Keratinocyte (primary cell): ENCODE measurements around the gene TNFAIP6. TPM values are rescaled to one million over a fixed set of nuclear protein-coding genes. Genes with fewer than 3 reads are reported as not detected.
A peak's percentile ranks its signal among the peaks of the same experiment; 100 is the strongest.

Experiments
- DNase-seq: peaks from one replicate; pipeline ENCODE4 v3.0.0-alpha.2; 2011; ENCODE audit warnings: low read depth, missing footprints, low spot score
- FAIRE-seq: peaks from 2 replicates; lab custom pipeline; 2011; peaks lifted over from hg19 to GRCh38; lab: Jason Lieb, UNC
- H2AFZ ChIP-seq: 2 replicates; pipeline ENCODE4 v1.6.0; 2012; ENCODE audit warnings: low read length, control low read depth, inconsistent platforms; ENCODE audit not compliant: control insufficient read depth
- H3K27ac ChIP-seq: 2 replicates; pipeline ENCODE4 v1.5.1; 2011; ENCODE audit warnings: low read length; ENCODE audit not compliant: control insufficient read depth, insufficient read depth
- H3K27me3 ChIP-seq: 3 replicates; pipeline ENCODE4 v1.6.0; 2011; ENCODE audit warnings: low read length; ENCODE audit not compliant: control insufficient read depth, insufficient read depth; ENCODE audit errors: extremely low read depth
- H3K36me3 ChIP-seq, 2 experiments: 2 replicates in 1 of 2; 3 replicates in 1 of 2; pipeline ENCODE4 v1.5.1; 2011; ENCODE audit warnings: low read length in 2 of 2, mild to moderate bottlenecking in 1 of 2; ENCODE audit not compliant: control insufficient read depth in 2 of 2, insufficient read depth in 2 of 2; ENCODE audit errors: extremely low read depth in 1 of 2
- H3K4me1 ChIP-seq: 3 replicates; pipeline ENCODE4 v1.5.1; 2011; ENCODE audit warnings: low read length; ENCODE audit not compliant: control insufficient read depth, insufficient read depth; ENCODE audit errors: extremely low read depth
- H3K4me2 ChIP-seq: 3 replicates; pipeline ENCODE4 v1.6.0; 2011; ENCODE audit warnings: low read depth, low read length; ENCODE audit not compliant: control insufficient read depth, insufficient read depth; ENCODE audit errors: extremely low read depth
- H3K4me3 ChIP-seq, 3 experiments: fragments of 200-600 bp in 1 of 3; sonication (generic) in 1 of 3; 2 replicates in 2 of 3; 3 replicates in 1 of 3; pipeline ENCODE4 v1.5.1; 2011 to 2016; ENCODE audit warnings: low read length in 3 of 3, mild to moderate bottlenecking in 3 of 3, control low read depth in 2 of 3, inconsistent platforms in 1 of 3, low read depth in 1 of 3, mixed read lengths in 1 of 3, mixed run types in 1 of 3, moderate library complexity in 1 of 3; ENCODE audit not compliant: control insufficient read depth in 2 of 3, insufficient read depth in 2 of 3; ENCODE audit errors: extremely low read depth in 1 of 3
- H3K79me2 ChIP-seq: 2 replicates; pipeline ENCODE4 v1.6.0; 2012; ENCODE audit warnings: low read length; ENCODE audit not compliant: control insufficient read depth, insufficient read depth
- H3K9ac ChIP-seq: 3 replicates; pipeline ENCODE4 v1.6.0; 2011; ENCODE audit warnings: low read length; ENCODE audit not compliant: control insufficient read depth, insufficient read depth; ENCODE audit errors: extremely low read depth
- H3K9me1 ChIP-seq: 3 replicates; pipeline ENCODE4 v1.6.0; 2011; ENCODE audit warnings: low read length; ENCODE audit not compliant: control insufficient read depth, insufficient read depth; ENCODE audit errors: extremely low read depth
- H3K9me3 ChIP-seq: 2 replicates; pipeline ENCODE4 v1.5.1; 2012; ENCODE audit warnings: low read depth, low read length; ENCODE audit not compliant: control insufficient read depth
- H4K20me1 ChIP-seq: 3 replicates; pipeline ENCODE4 v1.6.0; 2011; ENCODE audit warnings: low read length; ENCODE audit not compliant: control insufficient read depth, insufficient read depth; ENCODE audit errors: extremely low read depth
- EZH2 ChIP-seq: IDR thresholded peaks from one replicate; pipeline ENCODE4 v1.6.1; 2012; ENCODE audit warnings: inconsistent platforms, mild to moderate bottlenecking, low read length, moderate library complexity
- dilution Hi-C: fragments of 300-500 bp; cut with MboI; formaldehyde crosslinking; loops from one replicate; pipeline ENCODE4 v1.7.0; 2020; ENCODE audit warnings: low sequenced_read_pairs; ENCODE audit not compliant: extremely low pct_ligation_motif_present
- polyA plus RNA-seq, 5 experiments: library from polyadenylated mRNA; depleted of rRNA in 3 of 5; stranded (reverse) in 3 of 5; stranded (forward) in 1 of 5; unstranded in 1 of 5; fragments of >200 nt; gene quantifications; 1 replicate in 1 of 5; 2 replicates in 3 of 5; 3 replicates in 1 of 5; pipeline versions ENCODE4 v1.2.1 to v1.2.3, GENCODE V29; 2011 to 2012; ENCODE audit warnings: missing spikeins in 2 of 5, low read depth in 1 of 5, low replicate concordance in 1 of 5
- TF ChIP-seq, protein P1 (sequence below), 3 experiments: IDR thresholded peaks in 1 of 3; conservative IDR thresholded peaks in 1 of 3; optimal IDR thresholded peaks in 1 of 3; 2 replicates in 2 of 3; 3 replicates in 1 of 3; pipeline versions ENCODE3 to v1.5.1; 2011; ENCODE audit warnings: low read length in 3 of 3, mild to moderate bottlenecking in 3 of 3, moderate library complexity in 2 of 3, control low read depth in 1 of 3, inconsistent platforms in 1 of 3; ENCODE audit not compliant: insufficient read depth in 2 of 3; ENCODE audit errors: extremely low read depth in 1 of 3

TNFAIP6 gene
- polyA plus RNA-seq, 1 donor (not counting 4 experiments of a cell fraction or from before 2014, with no cell fraction given) = 0.21 TPM

GRCh38 chr2:151408788-151409600 lies 51.6 kb downstream of the TNFAIP6 start:
- peak overlapping the region; percentile 27 for H2AFZ ChIP-seq
- peak overlapping the region in 1 of 3 experiments; percentile 88 for H3K4me3 ChIP-seq
- TF ChIP-seq EZH2 = no peak
- TF ChIP-seq, protein P1, sequence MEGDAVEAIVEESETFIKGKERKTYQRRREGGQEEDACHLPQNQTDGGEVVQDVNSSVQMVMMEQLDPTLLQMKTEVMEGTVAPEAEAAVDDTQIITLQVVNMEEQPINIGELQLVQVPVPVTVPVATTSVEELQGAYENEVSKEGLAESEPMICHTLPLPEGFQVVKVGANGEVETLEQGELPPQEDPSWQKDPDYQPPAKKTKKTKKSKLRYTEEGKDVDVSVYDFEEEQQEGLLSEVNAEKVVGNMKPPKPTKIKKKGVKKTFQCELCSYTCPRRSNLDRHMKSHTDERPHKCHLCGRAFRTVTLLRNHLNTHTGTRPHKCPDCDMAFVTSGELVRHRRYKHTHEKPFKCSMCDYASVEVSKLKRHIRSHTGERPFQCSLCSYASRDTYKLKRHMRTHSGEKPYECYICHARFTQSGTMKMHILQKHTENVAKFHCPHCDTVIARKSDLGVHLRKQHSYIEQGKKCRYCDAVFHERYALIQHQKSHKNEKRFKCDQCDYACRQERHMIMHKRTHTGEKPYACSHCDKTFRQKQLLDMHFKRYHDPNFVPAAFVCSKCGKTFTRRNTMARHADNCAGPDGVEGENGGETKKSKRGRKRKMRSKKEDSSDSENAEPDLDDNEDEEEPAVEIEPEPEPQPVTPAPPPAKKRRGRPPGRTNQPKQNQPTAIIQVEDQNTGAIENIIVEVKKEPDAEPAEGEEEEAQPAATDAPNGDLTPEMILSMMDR (optimal IDR thresholded peaks at IDR 0.05 in 1 of 3, IDR thresholded peaks at IDR 0.05 in 1 of 3, conservative IDR thresholded peaks at IDR 0.05 in 1 of 3; ENCODE audit: extremely low read depth in 1 of 3, insufficient read depth in 2 of 3, low read length in 3 of 3) = no peak
- H3K9me3 ChIP-seq = no peaks in the 10 kb centered on the region
- H3K9ac ChIP-seq = no peak overlapping the region
- H3K79me2 ChIP-seq = peaks cover 37% of the 10 kb centered on the region
- H3K4me2 ChIP-seq = no peak overlapping the region
- H3K36me3 ChIP-seq = peaks cover 1 to 13% of the 10 kb centered on the region in 2 experiments
- FAIRE-seq = no peak
- no peaks in the 10 kb centered on the region for H4K20me1 ChIP-seq
- H3K27ac ChIP-seq = peak overlapping the region; percentile 91
- no peak for DNase-seq
- H3K27me3 ChIP-seq = no peaks in the 10 kb centered on the region
- peaks cover 3% of the 10 kb centered on the region for H3K4me1 ChIP-seq
- dilution Hi-C loops = no loop called here
- H3K9me1 ChIP-seq = no peaks in the 10 kb centered on the region

GRCh38 chr2:151409601-151410484 lies 52.5 kb downstream of the TNFAIP6 start, which contains the start of gene RIF1:
Gene RIF1, plus strand, starts transcription at chr2:151409902. Its CDS starts 522 bp downstream, at chr2:151410424.
- Histone ChIP-seq H2AFZ (peak within 1 kb of the TSS; percentile 97), H3K4me1 (peaks cover 3% of the 10 kb centered on the region), H3K9me3 (no peaks in the 10 kb centered on the region), H3K4me2 (peak within 1 kb of the TSS; percentile 90), H3K27ac (peak within 1 kb of the TSS; percentile 91), H3K27me3 (no peaks in the 10 kb centered on the region), H3K9ac (peak within 1 kb of the TSS; percentile 95), H3K79me2 (peaks cover 43% of the 10 kb centered on the region), H3K9me1 (no peaks in the 10 kb centered on the region), H4K20me1 (no peaks in the 10 kb centered on the region), H3K4me3 (peak within 1 kb of the TSS; percentile 86 to 93 (median 88)), H3K36me3 (peaks cover 4 to 20% of the 10 kb centered on the region in 2 experiments)
- dilution Hi-C loops = no loop called here
- DNase-seq (peak; percentile 65), FAIRE-seq (peak; percentile 74)
- TF ChIP-seq EZH2 = no peak
- TF ChIP-seq, protein P1 (optimal IDR thresholded peaks at IDR 0.05 in 1 of 3, IDR thresholded peaks at IDR 0.05 in 1 of 3, conservative IDR thresholded peaks at IDR 0.05 in 1 of 3; ENCODE audit: extremely low read depth in 1 of 3, insufficient read depth in 2 of 3, low read length in 3 of 3) = peak; percentile 46 to 73 (median 63)
